GM21717 (cell line): ENCODE data around the gene TTLL5.
"Not testable (repeated sequence)": the region's sequence is repeated elsewhere in the genome, so short reads cannot be mapped to it uniquely, and the experiment has no call there.

Experiments used
- ATAC-seq: cut with Tn5 transposase; IDR thresholded peaks from one replicate; pipeline ENCODE4 v1.9.1; 2021; ENCODE audit warnings: mild to moderate bottlenecking, moderate library complexity; ENCODE audit not compliant: unreplicated experiment

TTLL5 gene

GRCh38 chr14:75831455-75831854 lies 170.4 kb downstream of the TTLL5 start:
- no peak for ATAC-seq

- ATAC-seq = no peak
These were observed 170.9 kb downstream of the TTLL5 start for GRCh38 chr14:75831952-75832351.

GRCh38 chr14:75832621-75833297 lies 171.7 kb downstream of the TTLL5 start:
- ATAC-seq = no peak

- no peak for ATAC-seq
These were observed 172.4 kb downstream of the TTLL5 start for GRCh38 chr14:75833326-75834020.

GRCh38 chr14:75835156-75835725 lies 174.2 kb downstream of the TTLL5 start:
- ATAC-seq = no peak

DNA sequence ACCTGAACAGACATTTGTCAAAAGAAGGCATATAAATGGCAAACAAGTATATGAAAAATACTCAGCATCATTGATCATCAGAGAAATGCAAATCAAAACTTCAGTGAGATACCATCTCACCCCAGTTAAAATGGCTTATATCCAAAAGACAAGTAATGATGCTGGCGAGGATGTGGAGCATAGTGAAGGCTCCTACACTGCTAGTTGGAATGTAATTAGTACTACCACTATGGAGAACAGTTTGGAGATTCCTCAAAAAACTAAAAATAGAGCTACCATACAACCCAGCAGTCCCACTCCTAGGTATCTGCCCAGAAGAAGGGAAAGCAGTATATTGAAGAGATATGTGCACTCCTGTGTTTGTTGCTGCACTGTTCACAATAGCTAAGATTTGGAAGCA lies 174.7 kb downstream of the TTLL5 start:
- ATAC-seq = no peak

DNA sequence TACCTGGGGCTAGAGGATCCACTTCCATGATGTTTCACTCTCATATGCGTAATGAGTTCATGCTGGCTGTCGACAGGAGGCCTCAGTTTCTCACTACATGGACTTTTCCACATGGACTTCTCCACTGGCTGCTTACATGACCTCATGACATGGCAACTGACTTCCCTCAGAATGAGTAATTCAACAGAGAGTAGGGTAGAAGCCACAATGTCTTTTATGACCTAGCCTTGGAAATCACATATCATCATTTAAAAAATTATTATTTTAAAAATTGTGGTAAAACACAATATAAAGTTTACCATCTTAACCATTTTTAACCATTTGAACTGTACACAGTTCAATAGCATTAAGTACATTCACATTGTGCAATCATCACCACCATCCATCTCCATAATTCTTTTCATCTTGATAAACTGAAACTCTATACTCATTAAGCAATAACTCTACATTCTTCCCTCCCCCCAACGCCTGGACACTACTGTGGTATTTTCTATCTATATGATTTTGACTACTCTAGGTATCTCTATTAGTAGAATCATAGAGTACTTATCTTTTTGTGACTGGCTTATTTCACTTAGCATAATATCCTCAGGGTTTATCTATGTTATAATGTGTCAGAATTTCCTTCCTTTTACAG lies 176.2 kb downstream of the TTLL5 start:
- ATAC-seq = no peak

DNA sequence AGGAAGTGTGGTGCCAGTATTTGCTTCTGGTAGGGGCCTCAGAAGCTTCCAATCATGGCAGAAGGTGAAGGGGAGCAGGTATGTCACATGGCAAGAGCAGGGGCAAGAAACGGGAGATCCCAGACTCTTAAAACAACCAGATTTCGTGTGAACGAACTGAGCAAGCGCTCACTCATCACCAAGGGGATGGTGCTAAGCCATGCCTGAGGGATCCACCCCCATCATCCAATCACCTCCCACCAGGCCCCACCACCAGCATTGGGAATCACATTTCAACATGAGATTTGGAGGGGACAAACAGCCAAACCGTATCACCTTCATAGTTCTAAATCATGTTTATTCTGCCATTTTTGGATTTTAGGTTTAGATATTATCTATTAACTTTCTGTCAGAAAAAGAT lies 179.9 kb downstream of the TTLL5 start:
- ATAC-seq = no peak

GRCh38 chr14:75842551-75842950 lies 181.5 kb downstream of the TTLL5 start:
- ATAC-seq = no peak

- no peak for ATAC-seq
These were observed 183.4 kb downstream of the TTLL5 start for GRCh38 chr14:75844486-75844885.

DNA sequence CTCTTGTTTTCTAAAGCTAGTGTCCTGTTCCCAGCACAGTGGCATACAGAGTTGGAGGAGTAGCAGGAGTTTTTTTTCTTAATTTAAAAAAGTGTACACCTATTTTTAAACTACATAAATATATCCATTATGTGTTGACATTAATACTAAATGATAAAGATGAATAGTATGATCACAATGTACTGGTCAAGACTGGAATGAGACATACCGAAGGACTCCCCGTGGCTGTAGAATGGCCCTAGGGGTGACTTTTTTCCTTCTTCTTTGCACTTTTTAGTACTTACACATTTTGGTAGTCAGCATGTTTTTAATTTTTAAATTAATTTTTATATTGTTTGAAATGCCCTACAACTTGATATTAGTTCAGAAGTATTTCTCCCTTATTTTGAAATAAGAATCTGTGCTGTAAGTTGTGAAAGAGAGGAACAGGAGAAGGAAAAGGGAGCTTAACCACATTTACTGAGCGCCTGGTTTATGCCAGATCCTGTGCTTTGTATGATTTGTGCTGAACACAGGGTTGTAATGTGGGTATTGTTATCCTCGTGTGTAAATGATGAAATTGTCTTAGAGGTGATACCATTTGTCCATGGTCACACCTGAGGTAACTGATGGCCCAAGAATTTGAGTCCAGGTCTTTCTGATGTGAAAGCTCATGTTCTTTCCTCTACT lies 184.2 kb downstream of the TTLL5 start:
- no peak for ATAC-seq

DNA sequence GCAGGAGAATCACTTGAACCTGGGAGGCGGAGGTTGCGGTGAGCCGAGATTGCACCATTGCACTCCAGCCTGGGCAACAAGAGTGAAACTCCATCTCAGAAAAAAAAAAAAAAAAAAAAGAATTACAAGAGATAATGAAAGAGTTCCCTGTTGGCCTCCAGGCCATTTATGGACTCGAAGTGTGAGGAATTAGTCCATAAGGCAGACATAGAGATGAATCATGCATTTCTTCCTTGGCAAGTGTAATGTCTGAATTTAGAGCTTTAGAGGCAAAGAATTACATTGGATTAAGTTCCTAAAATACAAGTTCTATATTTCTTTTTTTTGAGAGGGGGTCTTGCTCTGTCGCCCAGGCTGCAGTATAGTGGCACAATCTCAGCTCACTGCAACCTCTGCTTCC lies 185.6 kb downstream of the TTLL5 start:
- ATAC-seq = not testable (repeated sequence)

- ATAC-seq = no peak
These were observed 186.5 kb downstream of the TTLL5 start for GRCh38 chr14:75847584-75847983.

GRCh38 chr14:75848167-75848913 lies 187.3 kb downstream of the TTLL5 start:
- ATAC-seq = no peak

DNA sequence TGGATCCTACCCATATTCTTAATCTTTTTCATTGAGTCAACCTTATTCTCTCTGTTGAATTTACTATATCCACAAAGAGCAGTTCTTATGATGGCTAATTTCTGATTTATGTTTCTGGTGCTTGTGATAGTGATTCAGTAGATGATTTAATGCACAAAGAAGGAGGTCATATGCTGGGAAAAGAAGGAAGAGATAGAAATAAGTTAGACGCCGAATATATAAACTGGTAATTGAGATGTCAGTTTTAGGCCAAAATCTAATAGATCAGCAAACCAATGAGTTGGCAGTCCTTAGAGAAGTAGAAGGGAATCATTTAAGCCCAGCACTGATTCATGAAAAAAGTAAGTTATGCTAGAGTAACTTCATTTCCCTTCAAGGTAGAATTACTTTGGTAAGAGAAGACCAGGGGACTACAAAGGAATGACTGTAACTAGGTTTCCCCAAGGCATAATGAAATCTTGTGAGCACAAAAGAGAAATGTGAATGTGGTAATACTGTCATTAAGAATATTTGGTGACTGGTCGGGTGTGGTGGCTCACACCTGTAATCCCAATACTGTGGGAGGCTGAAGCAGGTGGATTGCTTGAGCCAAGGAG lies 188.4 kb downstream of the TTLL5 start:
- no peak for ATAC-seq

- no peak for ATAC-seq
These were observed 190.5 kb downstream of the TTLL5 start for GRCh38 chr14:75851574-75851866.

GRCh38 chr14:75854111-75854799 lies 193.2 kb downstream of the TTLL5 start:
- no peak for ATAC-seq

- ATAC-seq = no peak
These were observed 196.2 kb downstream of the TTLL5 start for GRCh38 chr14:75857199-75857598.

DNA sequence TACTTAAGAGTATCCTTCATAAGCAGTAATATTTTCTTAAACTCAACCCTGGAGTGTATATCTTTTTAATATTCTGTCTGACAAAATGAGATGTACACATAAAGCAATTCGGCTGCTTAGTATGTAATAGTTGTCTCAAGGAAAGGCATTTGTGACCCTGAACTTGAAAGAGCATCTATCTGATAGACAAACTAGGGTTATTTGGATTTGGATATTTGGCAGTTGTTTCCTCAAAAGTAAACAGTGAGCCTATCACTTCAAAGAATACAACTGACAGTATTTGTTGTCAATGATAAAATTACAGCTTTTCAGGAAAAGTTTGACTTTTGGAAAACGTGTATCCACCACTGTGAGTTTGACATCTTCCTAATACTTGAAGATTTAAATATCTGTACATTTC lies 197.3 kb downstream of the TTLL5 start:
- ATAC-seq = no peak

- ATAC-seq = no peak
These were observed 198.7 kb downstream of the TTLL5 start for GRCh38 chr14:75859746-75860145.
